SK-N-SH treated with all-trans-retinoic acid at 6 μM for 48 hours (cell line): Measurements from ENCODE around the gene FAM81B.

ENCODE experiments used
- ATAC-seq: fragments of 200-7000 bp; cut with Tn5 transposase; 3 replicates; pipeline ENCODE4 v1.9.1; 2020; ENCODE audit warnings: mild to moderate bottlenecking, moderate library complexity
- ARNTL ChIP-seq: fragments of 450-650 bp; formaldehyde crosslinking; IDR thresholded peaks from 2 replicates; pipeline ENCODE4 v1.5.0; 2020; ENCODE audit warnings: low read depth, mild to moderate bottlenecking, moderate library complexity, borderline replicate concordance
- BACH2 ChIP-seq: fragments of 250-450 bp; sonication (Bioruptor Pico); IDR thresholded peaks from 2 replicates; pipeline ENCODE4 v1.9.0; 2021; ENCODE audit warnings: mild to moderate bottlenecking, borderline replicate concordance
- ESRRG ChIP-seq: fragments of 250-450 bp; sonication (Bioruptor Pico); IDR thresholded peaks from 2 replicates; pipeline ENCODE4 v1.6.1; 2021; ENCODE audit warnings: mild to moderate bottlenecking
- PPARA ChIP-seq: fragments of 250-450 bp; sonication (Bioruptor Pico); IDR thresholded peaks from 2 replicates; pipeline ENCODE4 v1.5.0; 2020; ENCODE audit warnings: mild to moderate bottlenecking, borderline replicate concordance
- RARB ChIP-seq: fragments of 250-450 bp; sonication (Bioruptor Pico); IDR thresholded peaks from 2 replicates; pipeline ENCODE4 v1.8.0; 2021; ENCODE audit warnings: mild to moderate bottlenecking, moderate library complexity
- SNAI2 ChIP-seq: fragments of 250-450 bp; sonication (Bioruptor Pico); IDR thresholded peaks from 2 replicates; pipeline ENCODE4 v1.5.0; 2020; ENCODE audit warnings: mild to moderate bottlenecking, moderate library complexity
- TCF4 ChIP-seq: fragments of 250-450 bp; sonication (Bioruptor Pico); IDR thresholded peaks from 2 replicates; pipeline ENCODE4 v1.8.0; 2021; ENCODE audit warnings: mild to moderate bottlenecking, moderate library complexity, borderline replicate concordance
- TOX ChIP-seq: fragments of 250-450 bp; sonication (Bioruptor Pico); IDR thresholded peaks from 2 replicates; pipeline ENCODE4 v1.8.0; 2021; ENCODE audit warnings: mild to moderate bottlenecking, moderate library complexity, borderline replicate concordance
- ZC3H10 ChIP-seq: fragments of 250-450 bp; sonication (Bioruptor Pico); IDR thresholded peaks from 2 replicates; pipeline ENCODE4 v1.5.1; 2021; ENCODE audit warnings: mild to moderate bottlenecking, moderate library complexity
- ZFP3 ChIP-seq: fragments of 250-450 bp; sonication (Bioruptor Pico); IDR thresholded peaks from 2 replicates; pipeline ENCODE4 v1.5.0; 2020; ENCODE audit warnings: mild to moderate bottlenecking, moderate library complexity
- ZFP30 ChIP-seq: fragments of 450-650 bp; formaldehyde crosslinking; IDR thresholded peaks from 2 replicates; pipeline ENCODE4 v1.5.0; 2022; ENCODE audit warnings: mild to moderate bottlenecking, moderate library complexity
- ZNF70 ChIP-seq: fragments of 450-650 bp; formaldehyde crosslinking; IDR thresholded peaks from 2 replicates; pipeline ENCODE4 v1.5.0; 2020; ENCODE audit warnings: mild to moderate bottlenecking, moderate library complexity
- ZNF8 ChIP-seq: fragments of 450-650 bp; formaldehyde crosslinking; IDR thresholded peaks from 2 replicates; pipeline ENCODE4 v1.5.0; 2020; ENCODE audit warnings: mild to moderate bottlenecking, moderate library complexity
- TF ChIP-seq, protein P1 (sequence below): fragments of 250-450 bp; sonication (Bioruptor Pico); IDR thresholded peaks from 2 replicates; pipeline ENCODE4 v1.5.1; 2020; ENCODE audit warnings: low read depth, mild to moderate bottlenecking, moderate library complexity
- TF ChIP-seq, protein P2 (sequence below): fragments of 250-450 bp; sonication (Bioruptor Pico); IDR thresholded peaks from 2 replicates; pipeline ENCODE4 v1.8.0; 2020; ENCODE audit warnings: mild to moderate bottlenecking, moderate library complexity, borderline replicate concordance
- TF ChIP-seq, protein P3 (sequence below): fragments of 250-450 bp; sonication (Bioruptor Pico); IDR thresholded peaks from 2 replicates; pipeline ENCODE4 v1.8.0; 2021; ENCODE audit warnings: low read depth, mild to moderate bottlenecking, moderate library complexity, borderline replicate concordance
- TF ChIP-seq, protein P4 (sequence below): fragments of 250-450 bp; sonication (Bioruptor Pico); IDR thresholded peaks from 2 replicates; pipeline ENCODE4 v1.5.0; 2020; ENCODE audit warnings: mild to moderate bottlenecking, moderate library complexity
- TF ChIP-seq, protein P5 (sequence below): fragments of 250-450 bp; sonication (Bioruptor Pico); IDR thresholded peaks from 2 replicates; pipeline ENCODE4 v1.5.1; 2021; ENCODE audit warnings: mild to moderate bottlenecking, moderate library complexity

FAM81B gene

DNA sequence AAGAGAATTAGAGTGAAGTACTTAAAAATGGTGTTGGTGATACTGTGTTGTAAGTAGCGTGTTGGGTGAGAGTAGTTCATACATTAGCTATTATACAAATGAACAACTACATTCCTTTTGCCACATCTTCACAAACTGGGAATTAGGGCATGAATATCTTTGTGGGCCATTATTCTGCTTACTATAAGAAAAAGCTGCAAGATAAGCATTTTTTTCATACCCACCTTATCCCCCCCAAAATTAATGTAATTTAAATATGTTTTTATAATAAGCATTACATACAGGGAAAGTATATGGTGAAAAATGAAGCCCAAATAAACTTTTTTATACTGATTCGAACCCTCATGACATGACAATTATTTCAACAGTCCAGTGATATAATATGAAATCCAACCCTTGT, 69.5 kb downstream of the FAM81B start:
- TF ChIP-seq SNAI2 (no peak), ZNF70 (CRISPR knock-in tag) (no peak), ESRRG (CRISPR knock-in tag) (no peak), ZFP3 (CRISPR knock-in tag) (no peak), ZC3H10 (CRISPR knock-in tag) (no peak), BACH2 (CRISPR knock-in tag) (no peak), PPARA (CRISPR knock-in tag) (no peak), RARB (no peak), ARNTL (CRISPR knock-in tag) (no peak), TOX (CRISPR knock-in tag) (no peak)
- TF ChIP-seq, protein P1, sequence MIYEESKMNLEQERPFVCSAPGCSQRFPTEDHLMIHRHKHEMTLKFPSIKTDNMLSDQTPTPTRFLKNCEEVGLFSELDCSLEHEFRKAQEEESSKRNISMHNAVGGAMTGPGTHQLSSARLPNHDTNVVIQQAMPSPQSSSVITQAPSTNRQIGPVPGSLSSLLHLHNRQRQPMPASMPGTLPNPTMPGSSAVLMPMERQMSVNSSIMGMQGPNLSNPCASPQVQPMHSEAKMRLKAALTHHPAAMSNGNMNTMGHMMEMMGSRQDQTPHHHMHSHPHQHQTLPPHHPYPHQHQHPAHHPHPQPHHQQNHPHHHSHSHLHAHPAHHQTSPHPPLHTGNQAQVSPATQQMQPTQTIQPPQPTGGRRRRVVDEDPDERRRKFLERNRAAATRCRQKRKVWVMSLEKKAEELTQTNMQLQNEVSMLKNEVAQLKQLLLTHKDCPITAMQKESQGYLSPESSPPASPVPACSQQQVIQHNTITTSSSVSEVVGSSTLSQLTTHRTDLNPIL (CRISPR knock-in tag), result no peak
- TF ChIP-seq, protein P2, sequence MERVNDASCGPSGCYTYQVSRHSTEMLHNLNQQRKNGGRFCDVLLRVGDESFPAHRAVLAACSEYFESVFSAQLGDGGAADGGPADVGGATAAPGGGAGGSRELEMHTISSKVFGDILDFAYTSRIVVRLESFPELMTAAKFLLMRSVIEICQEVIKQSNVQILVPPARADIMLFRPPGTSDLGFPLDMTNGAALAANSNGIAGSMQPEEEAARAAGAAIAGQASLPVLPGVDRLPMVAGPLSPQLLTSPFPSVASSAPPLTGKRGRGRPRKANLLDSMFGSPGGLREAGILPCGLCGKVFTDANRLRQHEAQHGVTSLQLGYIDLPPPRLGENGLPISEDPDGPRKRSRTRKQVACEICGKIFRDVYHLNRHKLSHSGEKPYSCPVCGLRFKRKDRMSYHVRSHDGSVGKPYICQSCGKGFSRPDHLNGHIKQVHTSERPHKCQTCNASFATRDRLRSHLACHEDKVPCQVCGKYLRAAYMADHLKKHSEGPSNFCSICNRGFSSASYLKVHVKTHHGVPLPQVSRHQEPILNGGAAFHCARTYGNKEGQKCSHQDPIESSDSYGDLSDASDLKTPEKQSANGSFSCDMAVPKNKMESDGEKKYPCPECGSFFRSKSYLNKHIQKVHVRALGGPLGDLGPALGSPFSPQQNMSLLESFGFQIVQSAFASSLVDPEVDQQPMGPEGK (CRISPR knock-in tag), result no peak
- TF ChIP-seq, protein P3, sequence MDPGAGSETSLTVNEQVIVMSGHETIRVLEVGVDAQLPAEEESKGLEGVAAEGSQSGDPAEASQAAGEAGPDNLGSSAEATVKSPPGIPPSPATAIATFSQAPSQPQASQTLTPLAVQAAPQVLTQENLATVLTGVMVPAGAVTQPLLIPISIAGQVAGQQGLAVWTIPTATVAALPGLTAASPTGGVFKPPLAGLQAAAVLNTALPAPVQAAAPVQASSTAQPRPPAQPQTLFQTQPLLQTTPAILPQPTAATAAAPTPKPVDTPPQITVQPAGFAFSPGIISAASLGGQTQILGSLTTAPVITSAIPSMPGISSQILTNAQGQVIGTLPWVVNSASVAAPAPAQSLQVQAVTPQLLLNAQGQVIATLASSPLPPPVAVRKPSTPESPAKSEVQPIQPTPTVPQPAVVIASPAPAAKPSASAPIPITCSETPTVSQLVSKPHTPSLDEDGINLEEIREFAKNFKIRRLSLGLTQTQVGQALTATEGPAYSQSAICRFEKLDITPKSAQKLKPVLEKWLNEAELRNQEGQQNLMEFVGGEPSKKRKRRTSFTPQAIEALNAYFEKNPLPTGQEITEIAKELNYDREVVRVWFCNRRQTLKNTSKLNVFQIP (CRISPR knock-in tag), result no peak
- TF ChIP-seq, protein P4, sequence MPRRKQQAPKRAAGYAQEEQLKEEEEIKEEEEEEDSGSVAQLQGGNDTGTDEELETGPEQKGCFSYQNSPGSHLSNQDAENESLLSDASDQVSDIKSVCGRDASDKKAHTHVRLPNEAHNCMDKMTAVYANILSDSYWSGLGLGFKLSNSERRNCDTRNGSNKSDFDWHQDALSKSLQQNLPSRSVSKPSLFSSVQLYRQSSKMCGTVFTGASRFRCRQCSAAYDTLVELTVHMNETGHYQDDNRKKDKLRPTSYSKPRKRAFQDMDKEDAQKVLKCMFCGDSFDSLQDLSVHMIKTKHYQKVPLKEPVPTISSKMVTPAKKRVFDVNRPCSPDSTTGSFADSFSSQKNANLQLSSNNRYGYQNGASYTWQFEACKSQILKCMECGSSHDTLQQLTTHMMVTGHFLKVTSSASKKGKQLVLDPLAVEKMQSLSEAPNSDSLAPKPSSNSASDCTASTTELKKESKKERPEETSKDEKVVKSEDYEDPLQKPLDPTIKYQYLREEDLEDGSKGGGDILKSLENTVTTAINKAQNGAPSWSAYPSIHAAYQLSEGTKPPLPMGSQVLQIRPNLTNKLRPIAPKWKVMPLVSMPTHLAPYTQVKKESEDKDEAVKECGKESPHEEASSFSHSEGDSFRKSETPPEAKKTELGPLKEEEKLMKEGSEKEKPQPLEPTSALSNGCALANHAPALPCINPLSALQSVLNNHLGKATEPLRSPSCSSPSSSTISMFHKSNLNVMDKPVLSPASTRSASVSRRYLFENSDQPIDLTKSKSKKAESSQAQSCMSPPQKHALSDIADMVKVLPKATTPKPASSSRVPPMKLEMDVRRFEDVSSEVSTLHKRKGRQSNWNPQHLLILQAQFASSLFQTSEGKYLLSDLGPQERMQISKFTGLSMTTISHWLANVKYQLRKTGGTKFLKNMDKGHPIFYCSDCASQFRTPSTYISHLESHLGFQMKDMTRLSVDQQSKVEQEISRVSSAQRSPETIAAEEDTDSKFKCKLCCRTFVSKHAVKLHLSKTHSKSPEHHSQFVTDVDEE (CRISPR knock-in tag), result no peak
- TF ChIP-seq, protein P5, sequence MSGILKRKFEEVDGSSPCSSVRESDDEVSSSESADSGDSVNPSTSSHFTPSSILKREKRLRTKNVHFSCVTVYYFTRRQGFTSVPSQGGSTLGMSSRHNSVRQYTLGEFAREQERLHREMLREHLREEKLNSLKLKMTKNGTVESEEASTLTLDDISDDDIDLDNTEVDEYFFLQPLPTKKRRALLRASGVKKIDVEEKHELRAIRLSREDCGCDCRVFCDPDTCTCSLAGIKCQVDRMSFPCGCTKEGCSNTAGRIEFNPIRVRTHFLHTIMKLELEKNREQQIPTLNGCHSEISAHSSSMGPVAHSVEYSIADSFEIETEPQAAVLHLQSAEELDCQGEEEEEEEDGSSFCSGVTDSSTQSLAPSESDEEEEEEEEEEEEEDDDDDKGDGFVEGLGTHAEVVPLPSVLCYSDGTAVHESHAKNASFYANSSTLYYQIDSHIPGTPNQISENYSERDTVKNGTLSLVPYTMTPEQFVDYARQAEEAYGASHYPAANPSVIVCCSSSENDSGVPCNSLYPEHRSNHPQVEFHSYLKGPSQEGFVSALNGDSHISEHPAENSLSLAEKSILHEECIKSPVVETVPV (CRISPR knock-in tag), result no peak
- no peak for ATAC-seq

DNA sequence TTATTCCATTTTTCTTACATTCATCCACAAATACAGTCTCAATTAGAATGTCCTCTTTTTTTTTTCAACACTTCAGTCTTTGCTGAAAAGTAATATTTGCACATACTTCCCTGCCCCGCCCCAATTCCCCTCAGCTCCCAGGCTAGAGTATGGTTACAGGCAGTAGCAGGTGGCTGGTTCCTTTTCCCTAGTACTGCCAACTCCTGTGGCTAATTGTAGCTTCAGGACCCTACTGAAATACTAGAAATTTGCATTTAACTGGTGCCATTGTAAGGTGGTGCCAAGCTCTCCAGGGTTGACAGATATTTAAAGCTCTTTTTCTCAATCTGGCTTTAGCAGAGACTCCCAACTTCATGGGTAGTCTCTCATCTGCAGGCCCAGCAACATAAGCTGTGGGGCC, 80.3 kb downstream of the FAM81B start:
- TF ChIP-seq ZC3H10 (CRISPR knock-in tag) (no peak), TOX (CRISPR knock-in tag) (no peak), ZNF70 (CRISPR knock-in tag) (no peak), TCF4 (CRISPR knock-in tag) (no peak)
- TF ChIP-seq, protein P3 (CRISPR knock-in tag), result no peak
- TF ChIP-seq, protein P5 (CRISPR knock-in tag), result no peak
- no peak for ATAC-seq

DNA sequence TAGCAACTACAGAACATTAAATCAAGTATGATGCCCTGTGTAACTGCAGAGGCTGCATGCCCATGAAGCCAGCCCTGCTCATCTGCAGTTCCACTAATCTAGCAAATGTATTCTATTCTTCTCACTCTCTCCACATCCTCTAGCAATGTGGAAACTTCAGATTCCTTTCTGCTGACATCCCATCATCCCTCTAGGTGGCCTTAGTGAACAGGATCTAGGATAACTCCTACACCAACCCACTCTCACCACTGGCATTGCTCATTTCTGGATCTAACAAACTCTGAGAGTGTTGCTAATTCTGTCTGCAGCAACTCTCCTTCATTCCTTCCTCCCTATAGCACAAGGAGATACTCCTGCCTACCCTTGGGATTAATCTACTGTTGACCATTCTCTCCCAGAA, 80.8 kb downstream of the FAM81B start:
- peak; percentile 61 for ATAC-seq
- no peak for TF ChIP-seq SNAI2
- TF ChIP-seq, protein P3 (CRISPR knock-in tag), result no peak
- TF ChIP-seq BACH2 (CRISPR knock-in tag), result no peak
- TF ChIP-seq, protein P2 (CRISPR knock-in tag), result no peak
- TF ChIP-seq ZC3H10 (CRISPR knock-in tag), result no peak
- no peak for TF ChIP-seq RARB
- TF ChIP-seq ZFP30, result no peak
- no peak for TF ChIP-seq PPARA (CRISPR knock-in tag)
- no peak for TF ChIP-seq ZNF8 (CRISPR knock-in tag)
